GM23338 (cell line): Measurements from ENCODE around the gene C1orf21.

ENCODE experiments used
- CREB1 ChIP-seq: fragments of 250-450 bp; sonication (Bioruptor Pico); IDR thresholded peaks from 2 replicates; pipeline ENCODE4 v1.5.0; 2020; ENCODE audit warnings: low read depth, mild to moderate bottlenecking, moderate library complexity
- CTCF ChIP-seq, 2 experiments: fragments of 200-600 bp in 1 of 2; sonication (generic) in 1 of 2; conservative IDR thresholded peaks; 2 replicates each; pipeline versions ENCODE4 v1.5.1 to v1.6.1; 2016 to 2017; ENCODE audit warnings: antibody characterized with exemption in 2 of 2, low read depth in 2 of 2, mild to moderate bottlenecking in 2 of 2, moderate library complexity in 1 of 2
- EZH2 ChIP-seq: fragments of 200-600 bp; sonication (generic); IDR thresholded peaks from one replicate; pipeline ENCODE4 v1.8.0; 2017; ENCODE audit warnings: antibody characterized with exemption, mild to moderate bottlenecking, low read depth; ENCODE audit not compliant: unreplicated experiment
- EZH2phosphoT487 ChIP-seq: fragments of 200-600 bp; sonication (generic); IDR thresholded peaks from one replicate; pipeline ENCODE4 v1.8.1; 2018; ENCODE audit warnings: antibody characterized with exemption; ENCODE audit not compliant: unreplicated experiment
- JUNB ChIP-seq: IDR thresholded peaks from one replicate; pipeline ENCODE4 v1.6.1; 2016; ENCODE audit warnings: antibody characterized with exemption; ENCODE audit not compliant: unreplicated experiment

- no peak for TF ChIP-seq EZH2
- no peak for TF ChIP-seq CTCF (conservative IDR thresholded peaks at IDR 0.05; ENCODE audit: low read depth in 2 of 2)
- TF ChIP-seq CREB1 = no peak
- TF ChIP-seq JUNB = no peak
- TF ChIP-seq EZH2phosphoT487 = no peak
Observed at GRCh38 chr1:184604152-184604900, 217.5 kb downstream of the C1orf21 start.
